Anterior cingulate cortex (tissue), 58 donors: ENCODE results near the gene VAV1.
A peak's percentile ranks its signal among the peaks of the same experiment; 100 is the strongest.

Experiments used
- DNase-seq, 58 donors: peaks; one replicate each; lab custom pipeline; 2025; lab: John Stamatoyannopoulos, UW

VAV1 gene

DNA sequence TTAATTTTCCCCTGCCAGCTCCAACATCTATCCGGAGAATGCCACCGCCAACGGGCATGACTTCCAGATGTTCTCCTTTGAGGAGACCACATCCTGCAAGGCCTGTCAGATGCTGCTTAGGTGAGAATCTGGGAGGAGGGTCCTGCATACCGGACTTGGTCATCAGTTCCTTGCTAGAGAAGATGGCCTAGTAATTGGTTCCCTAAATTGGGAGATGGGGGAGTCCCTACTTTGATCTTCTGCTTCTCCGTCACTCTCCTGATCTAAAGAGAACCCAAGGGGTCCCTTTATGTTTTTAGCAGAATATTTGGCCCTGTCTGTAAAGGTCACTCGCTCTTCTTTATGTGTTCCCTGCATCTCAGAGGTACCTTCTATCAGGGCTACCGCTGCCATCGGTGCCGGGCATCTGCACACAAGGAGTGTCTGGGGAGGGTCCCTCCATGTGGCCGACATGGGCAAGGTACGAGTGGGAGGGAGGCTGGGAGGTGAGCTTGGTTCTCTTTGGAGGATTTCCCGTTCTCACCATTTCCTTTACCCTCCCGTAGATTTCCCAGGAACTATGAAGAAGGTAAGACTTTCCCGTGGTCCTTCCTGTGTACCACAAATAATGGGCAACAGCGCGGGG, 60.8 kb downstream of the VAV1 start:
- DNase-seq: no peak

DNA sequence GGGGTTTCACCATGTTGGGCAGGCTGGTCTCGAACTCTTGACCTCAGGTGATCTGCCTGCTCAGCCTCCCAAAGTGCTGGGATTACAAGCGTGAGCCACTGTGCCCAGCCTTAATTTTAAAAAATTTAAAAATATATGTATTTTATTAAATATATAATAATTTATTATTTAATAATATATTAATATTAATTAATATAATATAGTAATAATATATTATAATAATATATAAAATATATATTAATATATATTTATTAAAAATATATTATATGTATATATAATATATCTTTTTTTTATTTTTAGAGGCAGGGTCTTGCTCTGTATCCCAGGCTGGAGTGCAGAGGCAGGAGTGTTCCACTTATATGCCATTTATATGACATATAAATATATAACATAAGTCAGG, 61.9 kb downstream of the VAV1 start:
- no peak for DNase-seq

DNA sequence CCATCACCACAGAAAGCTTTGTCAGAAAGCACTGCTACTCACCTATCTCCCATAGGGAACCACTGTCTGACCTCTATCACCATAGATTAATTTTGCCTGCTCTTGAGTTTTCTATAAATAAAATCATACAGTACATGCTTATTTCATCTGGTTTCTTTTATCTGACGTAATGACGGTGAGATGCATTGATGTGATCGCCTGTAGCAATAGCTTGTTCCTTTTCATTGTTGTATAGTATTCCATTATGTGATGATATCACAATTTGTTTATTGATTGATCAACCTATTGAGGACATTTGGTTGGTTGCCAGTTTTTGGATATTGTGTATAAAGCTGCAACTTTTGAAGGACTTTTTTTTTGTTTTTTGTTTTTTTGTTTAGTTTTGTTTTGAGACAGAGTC, 63.0 kb downstream of the VAV1 start:
- DNase-seq: no peak

DNA sequence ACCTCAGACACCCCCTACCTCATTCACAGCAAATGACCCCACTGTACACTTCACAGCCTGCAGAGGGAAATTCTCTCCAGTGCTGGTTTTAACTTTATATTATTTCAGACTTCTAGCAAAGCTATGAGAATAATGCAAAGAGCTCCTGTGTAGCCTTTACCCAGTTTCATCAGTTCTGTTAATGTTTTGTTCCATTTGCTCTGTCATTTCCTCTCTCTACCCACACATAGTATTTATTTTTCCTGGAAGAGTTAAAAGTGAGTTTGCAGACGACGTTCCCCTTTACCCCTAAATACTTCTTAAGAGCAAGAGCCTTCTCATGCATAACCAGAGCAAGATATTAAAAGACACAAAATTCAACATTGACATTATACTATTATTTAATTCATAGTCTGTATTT, 65.0 kb downstream of the VAV1 start:
- DNase-seq: no peak

DNA sequence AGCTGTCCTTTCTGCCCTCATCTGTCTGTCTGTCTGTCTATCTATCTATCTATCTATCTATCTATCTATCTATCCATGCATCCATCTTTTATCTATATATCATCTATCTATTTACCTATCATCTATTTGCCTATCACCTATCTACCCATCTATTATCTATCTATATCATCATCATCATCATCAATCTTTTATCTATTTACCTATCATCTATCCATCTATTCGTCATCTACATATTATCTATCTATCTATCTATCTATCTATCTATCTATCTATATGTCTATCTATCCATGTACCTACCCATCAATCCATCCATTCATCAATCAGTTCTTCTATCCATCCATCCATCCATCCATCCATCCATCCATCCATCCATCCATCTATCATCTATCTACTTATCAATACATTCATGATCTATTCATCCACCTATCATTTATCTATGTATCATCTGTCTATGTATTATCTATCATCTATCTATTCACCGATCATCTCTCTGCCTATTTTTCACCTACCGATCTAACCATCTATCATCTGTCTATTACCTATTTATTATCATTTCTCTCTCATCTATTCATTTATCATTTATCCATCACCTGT, 65.7 kb downstream of the VAV1 start:
- no peak for DNase-seq

DNA sequence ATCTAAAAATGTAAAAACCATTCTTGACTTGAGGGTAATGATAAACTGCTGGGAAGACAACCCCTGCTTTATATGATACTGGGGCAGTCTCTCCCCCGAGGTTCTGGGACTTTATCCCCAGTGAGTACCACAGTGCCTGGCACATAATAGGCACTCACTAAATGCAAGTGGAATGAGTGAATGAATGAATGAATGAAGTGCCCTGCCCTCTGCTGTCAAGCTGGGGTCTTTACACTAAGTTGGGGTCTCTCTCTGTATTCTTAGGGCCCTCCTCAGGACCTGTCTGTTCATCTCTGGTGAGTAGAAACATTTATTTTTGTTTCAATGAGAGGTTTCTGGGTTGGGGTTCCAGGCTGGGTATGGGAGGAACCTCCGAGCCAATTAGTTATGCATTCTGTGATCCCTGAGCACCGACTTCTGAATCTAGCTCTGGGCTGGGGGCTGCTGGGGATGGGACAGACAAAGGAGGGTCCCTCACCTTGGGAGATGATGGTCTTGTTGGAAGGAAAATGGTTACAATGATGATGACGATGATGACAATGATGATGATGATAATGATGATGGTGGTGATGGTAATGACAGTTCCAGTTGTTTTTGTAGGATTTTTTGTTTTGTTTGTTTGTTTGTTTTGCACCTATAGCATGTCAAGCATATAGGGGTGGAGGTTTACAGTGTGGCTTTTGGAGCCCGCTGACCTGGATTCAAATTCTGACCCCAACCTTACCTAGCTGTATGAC, 70.5 kb downstream of the VAV1 start:
- DNase-seq: no peak

DNA sequence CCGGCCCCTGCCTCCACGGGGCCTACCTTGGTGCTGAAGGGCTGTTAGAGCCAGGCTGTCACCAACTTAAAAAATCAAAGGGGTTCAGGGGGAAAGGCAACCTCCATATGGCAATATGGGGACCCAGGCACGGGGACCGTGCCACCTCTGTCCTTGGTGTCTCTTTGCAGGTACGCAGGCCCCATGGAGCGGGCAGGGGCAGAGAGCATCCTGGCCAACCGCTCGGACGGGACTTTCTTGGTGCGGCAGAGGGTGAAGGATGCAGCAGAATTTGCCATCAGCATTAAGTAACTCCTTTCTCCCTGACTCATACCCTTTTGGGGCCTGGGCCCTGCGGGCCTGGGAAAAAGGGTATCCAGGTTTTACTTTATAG, 75.3 kb downstream of the VAV1 start:
- DNase-seq: no peak

DNA sequence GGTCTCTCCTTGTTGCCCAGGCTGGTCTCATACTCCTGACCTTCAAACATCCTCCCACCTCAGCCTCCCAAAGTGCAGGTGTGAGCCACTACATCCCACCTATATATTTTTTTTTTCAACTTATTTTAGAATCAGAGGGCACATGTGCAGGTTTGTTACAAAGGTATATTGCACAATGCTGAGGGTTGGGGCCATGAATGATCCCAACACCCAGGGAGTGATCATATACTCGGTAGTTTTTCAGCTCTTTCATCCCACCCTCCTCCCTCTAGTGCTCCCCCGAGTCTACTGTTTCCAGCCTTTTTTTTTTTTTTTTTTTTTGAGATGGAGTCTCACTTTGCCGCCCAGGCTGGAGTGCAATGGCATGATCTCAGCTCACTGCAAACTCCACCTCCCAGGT, 76.5 kb downstream of the VAV1 start:
- DNase-seq: no peak

DNA sequence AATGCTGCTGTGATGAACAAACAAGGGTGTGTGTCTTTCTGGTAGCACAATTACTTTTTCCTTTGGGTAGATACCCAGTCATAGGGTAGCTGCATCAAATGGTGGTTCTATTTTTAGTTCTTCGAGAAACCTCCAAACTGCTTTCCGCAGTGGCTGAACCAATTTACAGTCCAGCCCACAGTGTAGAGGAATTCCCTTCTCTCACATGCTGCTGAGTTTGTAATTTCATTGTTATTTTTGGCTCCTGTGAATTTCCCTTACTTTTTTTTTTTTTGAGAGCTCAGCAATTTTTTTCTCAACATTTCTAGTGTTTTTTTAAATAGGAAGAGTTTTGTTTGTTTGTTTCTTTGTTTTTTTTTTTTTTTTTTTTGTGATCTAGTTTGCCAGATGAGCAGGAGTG, 77.4 kb downstream of the VAV1 start:
- DNase-seq: no peak

DNA sequence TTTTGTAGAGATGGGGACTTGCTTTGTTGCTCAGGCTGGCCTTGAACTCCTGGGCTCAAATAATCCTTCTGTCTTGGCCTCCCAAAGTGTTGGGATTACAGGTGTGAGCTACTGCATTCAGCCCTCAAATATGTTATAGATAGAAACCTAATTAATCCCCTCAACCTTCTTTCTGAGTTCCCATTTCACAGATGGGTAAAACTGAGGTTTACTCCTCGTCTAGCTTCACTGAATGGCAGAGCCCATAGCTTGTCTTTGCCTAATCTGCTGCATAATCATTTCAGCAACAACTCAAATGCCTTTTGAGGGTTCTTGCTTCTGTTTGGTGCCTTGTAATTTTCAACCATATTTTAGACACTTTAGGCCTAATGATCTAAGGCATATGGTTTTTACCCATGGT, 78.9 kb downstream of the VAV1 start:
- no peak for DNase-seq

DNA sequence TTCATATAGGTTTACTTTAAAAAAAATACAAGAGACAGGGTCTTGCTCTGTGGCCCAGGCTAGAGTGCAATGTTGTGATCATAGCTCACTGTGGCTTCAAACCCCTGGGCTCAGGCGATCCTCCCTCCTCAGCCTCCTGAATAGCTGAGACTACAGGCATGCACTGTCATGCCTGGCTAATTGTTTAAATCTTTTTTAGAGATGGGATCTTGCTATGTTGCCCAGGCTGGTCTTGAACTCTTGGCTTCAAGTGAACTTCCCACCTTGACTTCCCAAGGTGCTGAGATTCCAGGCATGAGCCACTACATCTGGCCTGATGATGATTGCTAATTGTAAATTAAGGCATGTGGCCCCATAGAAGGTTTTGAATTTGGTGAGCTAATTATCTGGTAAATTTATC, 79.5 kb downstream of the VAV1 start:
- DNase-seq: no peak

DNA sequence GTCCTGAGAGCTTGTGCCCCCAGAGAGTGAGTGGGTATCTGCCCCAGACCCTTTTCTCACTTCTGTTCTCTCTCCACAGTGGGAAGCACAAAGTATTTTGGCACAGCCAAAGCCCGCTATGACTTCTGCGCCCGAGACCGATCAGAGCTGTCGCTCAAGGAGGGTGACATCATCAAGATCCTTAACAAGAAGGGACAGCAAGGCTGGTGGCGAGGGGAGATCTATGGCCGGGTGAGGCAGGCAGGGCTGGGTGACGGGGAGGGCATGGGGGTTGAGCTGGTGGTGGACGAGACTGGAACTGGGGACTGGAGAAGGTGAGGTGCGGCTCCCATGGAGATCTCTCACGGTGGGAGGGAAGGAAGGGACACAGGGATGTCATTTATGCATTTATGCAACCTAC, 81.4 kb downstream of the VAV1 start:
- no peak for DNase-seq

DNA sequence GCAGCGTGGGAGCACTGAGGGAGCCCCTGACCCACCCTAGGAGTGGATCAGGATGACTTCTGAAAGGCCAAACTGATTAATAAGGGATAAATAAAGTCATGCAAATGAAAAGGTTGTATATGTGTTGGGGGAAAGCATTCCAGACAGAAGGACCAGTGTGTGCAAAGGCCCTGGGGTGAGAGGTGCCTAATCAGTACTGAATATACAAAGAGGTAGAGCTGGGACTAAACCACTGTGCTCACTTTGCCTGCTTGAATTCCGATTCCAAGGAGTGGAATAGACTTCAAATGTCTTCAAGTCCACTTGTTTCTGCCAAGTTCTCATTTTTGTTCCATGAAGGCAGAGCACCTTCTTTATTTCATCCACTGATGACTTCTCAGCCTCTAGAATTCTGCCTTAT, 82.2 kb downstream of the VAV1 start:
- no peak for DNase-seq

DNA sequence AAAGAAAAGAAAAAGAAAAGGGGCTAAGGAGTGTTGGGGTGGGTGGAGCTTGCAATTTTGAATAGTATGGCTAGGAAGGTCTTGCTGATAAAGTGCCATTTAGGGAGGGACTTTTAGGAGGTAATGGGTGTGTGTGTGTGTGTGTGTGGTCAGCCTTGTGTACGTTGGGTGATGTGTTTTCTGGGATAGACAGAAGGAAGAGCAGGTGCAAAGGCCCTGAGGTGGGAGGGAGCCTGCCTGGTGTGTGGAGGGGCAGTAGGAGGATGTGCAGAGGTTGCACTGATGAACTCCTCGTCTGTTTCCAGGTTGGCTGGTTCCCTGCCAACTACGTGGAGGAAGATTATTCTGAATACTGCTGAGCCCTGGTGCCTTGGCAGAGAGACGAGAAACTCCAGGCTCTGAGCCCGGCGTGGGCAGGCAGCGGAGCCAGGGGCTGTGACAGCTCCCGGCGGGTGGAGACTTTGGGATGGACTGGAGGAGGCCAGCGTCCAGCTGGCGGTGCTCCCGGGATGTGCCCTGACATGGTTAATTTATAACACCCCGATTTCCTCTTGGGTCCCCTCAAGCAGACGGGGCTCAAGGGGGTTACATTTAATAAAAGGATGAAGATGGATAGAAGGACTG, 84.4 kb downstream of the VAV1 start:
- DNase-seq: peak in 39 of 58 donors; percentile 1 to 78 (median 18)

DNA sequence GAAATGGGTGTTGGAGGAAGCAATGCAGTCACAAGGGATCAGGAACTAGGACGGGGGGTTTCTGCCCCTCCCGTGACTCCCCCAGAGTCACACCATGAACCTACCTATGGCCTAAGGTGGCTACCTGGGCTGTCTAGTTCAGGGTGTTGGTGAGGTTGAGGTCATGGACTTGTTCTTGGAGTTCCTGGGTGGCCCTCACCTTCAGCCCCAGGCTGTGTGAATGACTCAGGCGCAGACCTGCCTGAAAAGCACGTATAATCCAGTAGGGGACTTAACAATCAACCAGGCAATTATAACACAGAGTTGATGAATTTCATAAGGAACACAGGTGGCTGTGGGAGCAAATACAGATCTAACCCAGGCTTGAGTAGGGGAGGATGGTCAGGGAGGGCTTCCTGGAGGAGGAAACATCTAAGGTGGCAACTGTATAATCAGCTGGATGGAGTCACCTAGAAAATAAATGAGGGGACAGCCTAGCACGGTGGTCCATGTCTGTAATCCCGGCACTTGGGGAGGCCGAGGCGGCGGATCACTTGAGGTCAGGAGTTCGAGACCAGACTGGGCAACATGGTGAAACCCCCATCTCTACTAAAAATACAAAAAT, 89.3 kb downstream of the VAV1 start:
- no peak for DNase-seq

DNA sequence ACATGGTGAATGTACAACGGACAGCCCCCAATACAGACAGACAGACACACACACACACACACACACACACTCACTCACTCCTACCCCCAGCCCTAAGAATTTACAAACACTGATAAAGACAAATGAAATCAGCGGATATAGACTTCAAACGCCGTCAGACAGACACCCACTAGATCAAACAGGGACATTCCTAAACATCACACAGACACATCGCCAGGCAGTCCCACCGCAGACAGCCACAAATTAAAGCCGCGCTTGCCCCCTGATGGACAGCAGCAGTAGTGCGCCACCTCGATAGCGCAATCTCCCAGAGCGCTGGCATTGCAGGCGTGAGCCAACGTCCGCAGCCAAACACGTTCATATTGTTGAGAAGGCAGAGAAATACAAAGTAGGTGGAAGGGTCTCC, 90.2 kb downstream of the VAV1 start:
- peak in 56 of 58 donors; percentile 1 to 77 (median 46) for DNase-seq

DNA sequence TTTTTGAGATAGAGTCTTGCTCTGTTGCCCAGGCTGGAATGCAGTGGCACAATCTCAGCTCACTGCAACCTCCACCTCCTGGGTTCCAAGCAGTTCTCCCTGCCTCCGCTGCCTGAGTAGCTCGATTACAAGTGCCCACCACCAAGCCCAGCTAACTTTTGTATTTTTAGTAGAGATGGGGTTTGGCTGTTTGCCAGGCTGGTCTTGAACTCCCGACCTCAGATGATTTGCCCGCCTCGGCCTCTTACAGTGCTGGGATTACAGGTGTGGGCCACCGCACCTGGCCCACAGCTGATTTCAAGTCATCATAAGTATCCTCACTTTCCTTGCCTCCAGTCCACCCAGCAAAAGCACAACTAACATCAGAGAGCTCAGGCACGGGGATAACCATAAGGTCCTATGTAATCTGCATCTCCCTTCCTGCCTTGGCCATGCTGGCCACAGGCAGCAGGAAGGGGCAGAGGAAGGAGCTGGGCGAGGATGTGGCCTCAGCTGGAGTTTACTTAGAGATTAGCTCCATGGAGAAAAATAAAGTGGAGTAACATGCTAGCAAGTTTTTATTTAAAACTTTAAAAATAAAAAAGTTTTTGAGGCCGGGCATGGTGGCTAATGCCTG, 91.9 kb downstream of the VAV1 start:
- no peak for DNase-seq

DNA sequence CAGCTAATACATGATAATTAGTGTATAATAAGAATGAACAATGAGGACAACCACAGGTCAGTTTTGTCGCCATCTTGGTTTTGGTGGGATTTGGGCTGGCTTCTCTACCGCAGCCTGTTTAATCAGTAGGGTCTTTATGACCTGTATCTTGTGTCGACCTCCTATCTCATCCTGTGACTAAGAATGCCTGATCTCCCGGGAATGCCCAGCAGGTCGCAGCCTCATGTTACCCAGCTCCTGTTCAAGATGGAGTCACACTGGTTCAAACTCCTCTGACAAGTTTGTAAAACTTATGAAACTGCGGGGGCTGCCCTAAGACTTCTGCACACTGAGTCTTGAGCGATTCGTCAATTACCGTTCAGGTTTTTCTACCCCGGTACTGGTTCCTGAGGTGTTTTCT, 93.3 kb downstream of the VAV1 start:
- DNase-seq: no peak

DNA sequence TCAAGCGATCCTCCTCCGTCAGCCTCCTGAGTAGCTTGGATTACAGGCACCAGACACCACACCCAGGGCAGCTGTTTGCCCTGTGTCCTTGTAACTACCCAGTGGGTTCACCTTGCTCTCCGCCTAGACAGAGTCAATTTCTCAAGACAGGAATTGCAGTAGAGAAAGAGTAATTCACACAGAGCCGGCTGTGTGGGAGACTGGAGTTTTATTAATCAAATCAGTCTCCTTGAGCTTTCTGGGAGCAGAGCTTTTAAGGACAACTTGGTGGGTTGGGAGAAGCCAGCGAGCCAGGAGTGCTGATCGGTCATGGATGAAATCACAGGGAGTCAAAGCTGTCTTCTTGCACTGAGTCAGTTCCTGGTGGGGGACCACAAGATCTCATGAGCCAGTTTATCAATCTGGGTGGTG, 94.2 kb downstream of the VAV1 start:
- DNase-seq: no peak

DNA sequence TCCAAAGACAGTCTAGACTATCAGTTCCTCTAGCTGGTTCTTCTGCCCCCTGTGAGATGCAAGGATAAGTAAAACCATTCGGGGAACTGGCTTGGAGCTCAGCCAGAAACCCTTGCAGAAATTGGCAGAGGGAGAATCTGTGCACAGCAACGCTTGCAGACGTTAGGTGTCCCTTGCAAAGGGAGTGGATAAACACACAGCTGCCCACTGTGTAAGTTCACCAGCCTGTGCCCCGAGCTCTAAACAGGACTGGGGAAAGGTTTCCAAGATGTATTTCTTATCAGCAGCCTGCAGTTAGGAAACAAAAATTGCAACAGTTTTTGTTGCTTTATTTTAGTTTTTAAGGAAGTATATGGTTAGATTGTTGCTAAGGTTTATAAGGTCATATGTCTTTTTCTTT, 95.8 kb downstream of the VAV1 start:
- peak in 26 of 58 donors; percentile 0 to 24 (median 6) for DNase-seq
